LHCN-M2 (cell line): ENCODE results near the gene MYCBPAP. TPM values are rescaled to one million over a fixed set of nuclear protein-coding genes. Genes with fewer than 3 reads are reported as not detected.

Experiments used
- DNase-seq: peaks from one replicate; pipeline ENCODE4 v3.0.0-alpha.2; 2012; ENCODE audit warnings: low read depth
- total RNA-seq: library from RNA; depleted of rRNA; stranded (reverse); fragments of >200 nt; gene quantifications from 2 replicates; pipeline ENCODE4 v1.2.3, GENCODE V29; 2014

MYCBPAP gene
- total RNA-seq, 1 experiment from 2014 or later = 0.34 TPM

- DNase-seq = peak; percentile 53
These were observed 42.6 kb downstream of the MYCBPAP start for GRCh38 chr17:50550661-50551432.

- no peak for DNase-seq
These were observed 43.2 kb downstream of the MYCBPAP start for GRCh38 chr17:50551433-50551815.

- no peak for DNase-seq
These were observed 43.6 kb downstream of the MYCBPAP start for GRCh38 chr17:50551884-50552283.

GRCh38 chr17:50554201-50554600, 46.0 kb downstream of the MYCBPAP start:
- no peak for DNase-seq

- no peak for DNase-seq
These were observed 48.6 kb downstream of the MYCBPAP start for GRCh38 chr17:50556803-50557202.

- no peak for DNase-seq
These were observed 49.4 kb downstream of the MYCBPAP start for GRCh38 chr17:50557630-50558029.

GRCh38 chr17:50558091-50558490, 49.9 kb downstream of the MYCBPAP start:
- no peak for DNase-seq

GRCh38 chr17:50558581-50558940, 50.3 kb downstream of the MYCBPAP start:
- DNase-seq = no peak

- no peak for DNase-seq
These were observed 50.8 kb downstream of the MYCBPAP start for GRCh38 chr17:50558941-50559614.

- DNase-seq = peak; percentile 42
These were observed 51.5 kb downstream of the MYCBPAP start for GRCh38 chr17:50559674-50560184.

GRCh38 chr17:50560185-50560824, 52.1 kb downstream of the MYCBPAP start, which contains the start of gene CACNA1G:
Gene CACNA1G, plus strand, starts transcription at chr17:50560715. Its CDS starts 745 bp downstream, at chr17:50561460.
- DNase-seq = peak; percentile 80

- DNase-seq = no peak
These were observed 52.9 kb downstream of the MYCBPAP start for GRCh38 chr17:50560931-50561745.

GRCh38 chr17:50561746-50562141, 53.5 kb downstream of the MYCBPAP start:
- DNase-seq = no peak

GRCh38 chr17:50562242-50563091, 54.2 kb downstream of the MYCBPAP start:
- DNase-seq = no peak

GRCh38 chr17:50563092-50563511, 54.9 kb downstream of the MYCBPAP start:
- DNase-seq = no peak

- DNase-seq = peak; percentile 70
These were observed 56.7 kb downstream of the MYCBPAP start for GRCh38 chr17:50564916-50565315.

GRCh38 chr17:50565402-50566350, 57.4 kb downstream of the MYCBPAP start:
- DNase-seq = peak; percentile 36

- no peak for DNase-seq
These were observed 58.6 kb downstream of the MYCBPAP start for GRCh38 chr17:50566886-50567285.

GRCh38 chr17:50568659-50569058, 60.4 kb downstream of the MYCBPAP start:
- no peak for DNase-seq
